ENCODE results near the gene MARCHF11. TPM values are rescaled to one million over a fixed set of nuclear protein-coding genes. Genes with fewer than 3 reads are reported as not detected.

Gene MARCHF11
- total RNA-seq, 1 experiment from 2014 or later: not detected

GRCh38 chr5:16072616-16073015, 107.0 kb downstream of the MARCHF11 start:
- H3K27me3 ChIP-seq (ENCODE audit: insufficient read depth, low read length): no peaks in the 10 kb centered on the region
- ChIA-PET POLR2A (no interaction called here), CTCF (no interaction called here), RAD21 (ENCODE audit: low non-redundant PET in 1 of 2, low total read pairs in 2 of 2, uncharacterized antibody in 2 of 2, unreplicated experiment in 2 of 2) (no interaction called here)
- DNase-seq (ENCODE audit: low read depth, low spot score) (no peak), ATAC-seq (no peak)
- intact Hi-C loops (cut with micrococcal nuclease): no loop called here
- no peaks in the 10 kb centered on the region for H3K4me1 ChIP-seq (ENCODE audit: control insufficient read depth in 1 of 2, insufficient read depth in 2 of 2, low read length in 2 of 2)
- no peak overlapping the region for H3K4me2 ChIP-seq (ENCODE audit: low read length)
- no peak overlapping the region for H3K4me3 ChIP-seq (replicated peaks in 1 of 2; ENCODE audit: low read depth in 1 of 2, low read length in 2 of 2)
- no peaks in the 10 kb centered on the region for H3K9me2 ChIP-seq (ENCODE audit: insufficient read depth)
- no peaks in the 10 kb centered on the region for H3K79me2 ChIP-seq (ENCODE audit: insufficient read depth, low read length)
- H3K9me3 ChIP-seq (ENCODE audit: control insufficient read depth in 1 of 2, insufficient read depth in 1 of 2, low read depth in 1 of 2, low read length in 2 of 2): peaks cover 0 to 30% of the 10 kb centered on the region in 2 experiments; a peak in 2 of 4 replicates
- BruUV-seq (replicated peaks): no TSS peak
- H3K27ac ChIP-seq (ENCODE audit: low read depth, low read length): no peak overlapping the region
- TF ChIP-seq EGR1 (IDR thresholded peaks at IDR 0.05; ENCODE audit: low read depth): no peak
- TF ChIP-seq SRF (IDR thresholded peaks at IDR 0.05; ENCODE audit: low read depth): no peak
- TF ChIP-seq CBX3 (IDR thresholded peaks at IDR 0.05; ENCODE audit: low read depth): no peak
- no peak for TF ChIP-seq ZBTB33 (IDR thresholded peaks at IDR 0.05; ENCODE audit: extremely low read depth, insufficient replicate concordance, low read length)
- no peak for TF ChIP-seq JUND (IDR thresholded peaks at IDR 0.05)
- TF ChIP-seq, protein P1, sequence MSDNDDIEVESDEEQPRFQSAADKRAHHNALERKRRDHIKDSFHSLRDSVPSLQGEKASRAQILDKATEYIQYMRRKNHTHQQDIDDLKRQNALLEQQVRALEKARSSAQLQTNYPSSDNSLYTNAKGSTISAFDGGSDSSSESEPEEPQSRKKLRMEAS (IDR thresholded peaks at IDR 0.05): no peak
- TF ChIP-seq POLR2AphosphoS5 (IDR thresholded peaks at IDR 0.05; ENCODE audit: low read depth, low read length): no peak
- TF ChIP-seq CEBPB (IDR thresholded peaks at IDR 0.05; ENCODE audit: low read depth): no peak
- no peak for TF ChIP-seq ATF3 (IDR thresholded peaks at IDR 0.05)
- no peaks in the 10 kb centered on the region for H3K36me3 ChIP-seq (ENCODE audit: control insufficient read depth in 1 of 2, insufficient read depth in 2 of 2, low read length in 2 of 2)
- no peak overlapping the region for H2AFZ ChIP-seq (ENCODE audit: low read depth, low read length, poor library complexity, severe bottlenecking)
- H3K9ac ChIP-seq (ENCODE audit: low read length): no peak overlapping the region
- no peaks in the 10 kb centered on the region for H4K20me1 ChIP-seq (ENCODE audit: insufficient read depth)

GRCh38 chr5:16067415-16067814, 112.2 kb downstream of the MARCHF11 start:
- H3K79me2 ChIP-seq (ENCODE audit: insufficient read depth, low read length): no peaks in the 10 kb centered on the region
- ChIA-PET RAD21 (ENCODE audit: low non-redundant PET in 1 of 2, low total read pairs in 2 of 2, uncharacterized antibody in 2 of 2, unreplicated experiment in 2 of 2) (no interaction called here), CTCF (no interaction called here), POLR2A (no interaction called here)
- H3K27me3 ChIP-seq (ENCODE audit: insufficient read depth, low read length): no peaks in the 10 kb centered on the region
- intact Hi-C loops (cut with micrococcal nuclease): no loop called here
- H3K27ac ChIP-seq (ENCODE audit: low read depth, low read length): no peak overlapping the region
- no peak overlapping the region for H2AFZ ChIP-seq (ENCODE audit: low read depth, low read length, poor library complexity, severe bottlenecking)
- H3K4me1 ChIP-seq (ENCODE audit: control insufficient read depth in 1 of 2, insufficient read depth in 2 of 2, low read length in 2 of 2): no peaks in the 10 kb centered on the region
- no peak for TF ChIP-seq CEBPB (IDR thresholded peaks at IDR 0.05; ENCODE audit: low read depth)
- TF ChIP-seq ATF3 (IDR thresholded peaks at IDR 0.05): no peak
- TF ChIP-seq EZH2phosphoT487 (IDR thresholded peaks at IDR 0.05; ENCODE audit: borderline replicate concordance): no peak
- no peak for TF ChIP-seq FOSL1 (IDR thresholded peaks at IDR 0.05; ENCODE audit: low read depth)
- TF ChIP-seq, protein P1 (IDR thresholded peaks at IDR 0.05): no peak
- DNase-seq (ENCODE audit: low read depth, low spot score) (no peak), ATAC-seq (no peak)
- no peaks in the 10 kb centered on the region for H3K9me2 ChIP-seq (ENCODE audit: insufficient read depth)
- no TSS peak for BruUV-seq (replicated peaks)
- H3K36me3 ChIP-seq (ENCODE audit: control insufficient read depth in 1 of 2, insufficient read depth in 2 of 2, low read length in 2 of 2): no peaks in the 10 kb centered on the region
- H3K4me2 ChIP-seq (ENCODE audit: low read length): no peak overlapping the region
- no peak overlapping the region for H3K4me3 ChIP-seq (replicated peaks in 1 of 2; ENCODE audit: low read depth in 1 of 2, low read length in 2 of 2)
- H4K20me1 ChIP-seq (ENCODE audit: insufficient read depth): no peaks in the 10 kb centered on the region
- H3K9ac ChIP-seq (ENCODE audit: low read length): no peak overlapping the region
- peaks cover 3 to 31% of the 10 kb centered on the region in 2 experiments; a peak in 2 of 4 replicates for H3K9me3 ChIP-seq (ENCODE audit: control insufficient read depth in 1 of 2, insufficient read depth in 1 of 2, low read depth in 1 of 2, low read length in 2 of 2)

All from HCT116 (cell line).